OCI-LY1 (cell line): Measurements from ENCODE around the gene ATP6AP2.
"Not testable (repeated sequence)": the region's sequence is repeated elsewhere in the genome, so short reads cannot be mapped to it uniquely, and the experiment has no call there.

Source experiments
- H2AFZ ChIP-seq: fragments of 200-600 bp; sonication (generic), shearing (Covaris generic); 2 replicates; pipeline ENCODE4 v1.6.0; 2014; ENCODE audit warnings: antibody characterized with exemption, mild to moderate bottlenecking, low read length
- H3F3A ChIP-seq: fragments of 200-600 bp; sonication (generic), shearing (Covaris generic); 2 replicates; pipeline ENCODE4 v1.6.0; 2014; ENCODE audit warnings: mild to moderate bottlenecking, antibody characterized with exemption, low read length, moderate library complexity; ENCODE audit not compliant: insufficient read depth
- H3K27ac ChIP-seq: fragments of 200-600 bp; sonication (generic); 2 replicates; pipeline ENCODE4 v1.5.1; 2014; ENCODE audit warnings: low read length, mixed run types, mild to moderate bottlenecking, low read depth; ENCODE audit not compliant: poor library complexity, severe bottlenecking
- H3K27me3 ChIP-seq: fragments of 200-600 bp; sonication (generic); 2 replicates; pipeline ENCODE4 v1.6.0; 2014; ENCODE audit warnings: antibody characterized with exemption, mild to moderate bottlenecking, low read length, moderate library complexity; ENCODE audit not compliant: insufficient read depth
- H3K36me3 ChIP-seq: fragments of 200-600 bp; sonication (generic); 2 replicates; pipeline ENCODE4 v1.6.1; 2014; ENCODE audit warnings: mild to moderate bottlenecking, antibody characterized with exemption, low read length, moderate library complexity, mixed read lengths; ENCODE audit not compliant: insufficient read depth
- H3K4me1 ChIP-seq: fragments of 200-600 bp; sonication (generic); 2 replicates; pipeline ENCODE4 v1.5.1; 2014; ENCODE audit warnings: mild to moderate bottlenecking, low read length, moderate library complexity; ENCODE audit not compliant: insufficient read depth, severe bottlenecking
- H3K4me2 ChIP-seq: fragments of 200-600 bp; sonication (generic), shearing (Covaris generic); 2 replicates; pipeline ENCODE4 v1.6.1; 2014; ENCODE audit warnings: low read length
- H3K4me3 ChIP-seq: fragments of 200-600 bp; sonication (generic); 2 replicates; pipeline ENCODE4 v1.5.1; 2014; ENCODE audit warnings: low read length, low read depth, mild to moderate bottlenecking, mixed read lengths; ENCODE audit not compliant: poor library complexity, severe bottlenecking
- H3K79me2 ChIP-seq: fragments of 200-600 bp; shearing (Covaris generic); 2 replicates; pipeline ENCODE4 v1.6.1; 2016; ENCODE audit warnings: mixed run types, low read length, mixed read lengths; ENCODE audit not compliant: insufficient read depth
- H3K9ac ChIP-seq: fragments of 200-600 bp; sonication (generic), shearing (Covaris generic); 2 replicates; pipeline ENCODE4 v1.6.1; 2014; ENCODE audit warnings: mild to moderate bottlenecking, low read length, mixed read lengths
- H3K9me2 ChIP-seq: fragments of 200-600 bp; sonication (generic), shearing (Covaris generic); 2 replicates; pipeline ENCODE4 v1.6.1; 2014; ENCODE audit warnings: low read depth, mild to moderate bottlenecking, low read length, mixed read lengths
- H3K9me3 ChIP-seq: fragments of 200-600 bp; shearing (Covaris generic); 2 replicates; pipeline ENCODE4 v1.6.1; 2014; ENCODE audit warnings: low read length, mixed read lengths
- H4K20me1 ChIP-seq: fragments of 200-600 bp; sonication (generic), shearing (Covaris generic); 2 replicates; pipeline ENCODE4 v1.6.0; 2016; ENCODE audit warnings: mild to moderate bottlenecking, low read length; ENCODE audit not compliant: insufficient read depth
- CTCF ChIP-seq: fragments of 200-600 bp; sonication (generic), shearing (Covaris generic); IDR thresholded peaks from 2 replicates; pipeline ENCODE4 v1.5.1; 2017; ENCODE audit warnings: mild to moderate bottlenecking, antibody characterized with exemption, low read length, moderate library complexity, mixed read lengths
- EZH2 ChIP-seq: fragments of 200-600 bp; sonication (generic), shearing (Covaris generic); IDR thresholded peaks from 2 replicates; pipeline ENCODE4 v1.8.0; 2017; ENCODE audit warnings: borderline replicate concordance, mixed run types, mild to moderate bottlenecking, antibody characterized with exemption, low read length, moderate library complexity, mixed read lengths

The ATP6AP2 gene

DNA sequence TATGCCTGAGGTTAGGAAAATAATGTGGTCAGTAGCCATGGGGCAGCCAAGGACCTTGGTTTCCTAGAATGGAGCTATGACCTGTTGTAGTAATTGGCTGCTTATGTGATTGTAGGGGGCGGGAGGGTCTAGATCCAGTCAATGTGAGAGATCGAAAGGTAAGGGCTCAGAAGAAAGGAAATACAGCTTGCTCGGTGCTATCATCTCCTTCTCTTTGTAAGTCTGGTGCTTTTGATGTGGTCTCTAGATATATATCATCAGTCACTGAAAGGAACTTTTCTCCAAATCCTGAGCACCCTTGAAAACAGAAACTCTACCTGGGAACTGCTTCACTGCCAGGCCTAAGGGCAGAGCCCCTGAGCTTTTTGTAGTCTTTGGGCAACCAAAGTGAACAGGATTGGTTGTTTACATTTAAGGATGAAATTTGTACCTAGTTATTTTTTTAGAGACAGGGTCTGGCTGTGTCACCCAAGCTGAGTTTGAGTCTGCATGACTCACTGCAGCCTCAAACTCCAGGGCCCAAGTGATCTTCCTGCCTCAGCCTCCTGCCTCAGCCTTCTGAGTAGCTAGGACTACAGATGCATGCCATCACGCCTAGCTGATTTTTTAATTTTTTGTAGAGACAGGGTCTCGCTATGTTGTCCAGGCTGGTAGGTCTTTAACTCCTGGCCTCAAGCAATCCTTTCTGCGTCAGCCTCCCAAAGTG, 9.0 kb downstream of the ATP6AP2 start:
- not testable (repeated sequence) for H3K9ac ChIP-seq, H3F3A ChIP-seq, H3K79me2 ChIP-seq, H3K4me2 ChIP-seq, H4K20me1 ChIP-seq, H3K9me3 ChIP-seq, H3K27me3 ChIP-seq, H3K9me2 ChIP-seq, H3K4me1 ChIP-seq, H2AFZ ChIP-seq, H3K4me3 ChIP-seq, H3K27ac ChIP-seq
- peaks cover 31% of the 10 kb centered on the region for H3K36me3 ChIP-seq

DNA sequence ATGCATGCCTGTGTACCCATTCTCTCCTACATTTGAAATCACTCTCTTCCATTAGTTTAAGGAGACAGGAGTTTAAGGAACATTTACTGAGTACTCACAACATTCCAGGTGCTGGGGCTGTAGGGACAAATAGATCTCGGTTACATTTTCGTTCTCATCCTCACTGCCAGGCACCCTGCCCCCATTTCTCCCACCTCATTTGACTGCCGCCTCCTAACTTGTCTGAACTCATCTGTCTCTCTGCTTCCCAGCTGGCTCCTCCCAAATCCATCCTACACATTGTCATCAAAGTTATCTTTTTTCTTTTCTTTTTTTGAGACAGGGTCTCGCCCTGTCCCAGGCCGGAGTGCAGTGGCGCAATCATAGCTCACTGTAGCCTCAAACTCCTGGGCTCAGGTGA, 22.7 kb downstream of the ATP6AP2 start:
- H3K4me3 ChIP-seq = no peak overlapping the region
- peaks cover 28% of the 10 kb centered on the region for H3K36me3 ChIP-seq
- no peaks in the 10 kb centered on the region for H3F3A ChIP-seq
- H3K9ac ChIP-seq = no peak overlapping the region
- no peaks in the 10 kb centered on the region for H3K9me2 ChIP-seq
- H3K4me1 ChIP-seq = no peaks in the 10 kb centered on the region
- no peak for TF ChIP-seq EZH2
- no peak for TF ChIP-seq CTCF
- no peaks in the 10 kb centered on the region for H3K9me3 ChIP-seq
- no peak overlapping the region for H3K4me2 ChIP-seq
- H2AFZ ChIP-seq = no peak overlapping the region
- H3K27ac ChIP-seq = no peak overlapping the region
- H3K27me3 ChIP-seq = no peaks in the 10 kb centered on the region
- H3K79me2 ChIP-seq = no peaks in the 10 kb centered on the region
- no peaks in the 10 kb centered on the region for H4K20me1 ChIP-seq

DNA sequence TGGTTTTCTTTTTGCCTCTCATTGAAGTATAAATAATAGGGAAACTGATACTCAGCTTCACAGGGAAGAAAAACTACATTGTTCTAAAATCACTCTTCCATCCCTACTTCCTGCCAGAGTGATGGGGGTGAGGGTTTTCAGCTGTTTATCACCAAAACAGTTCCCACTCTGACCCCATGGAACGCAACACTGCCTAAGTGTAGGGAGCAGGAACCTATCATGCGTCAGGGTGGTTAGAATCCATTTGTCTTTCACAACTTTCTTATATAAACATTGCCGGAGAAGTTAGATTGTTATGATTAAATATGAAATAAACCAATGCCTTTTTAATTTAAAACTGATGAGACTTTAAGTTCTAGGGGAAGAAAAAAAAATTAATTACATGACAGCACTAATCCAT, 26.6 kb downstream of the ATP6AP2 start:
- H3K36me3 ChIP-seq = 0 out of 2 replicates have a peak, but pooled peaks cover 5% of the 10 kb centered on the region
- H3K9me3 ChIP-seq = no peaks in the 10 kb centered on the region
- no peak overlapping the region for H3K27ac ChIP-seq
- no peaks in the 10 kb centered on the region for H4K20me1 ChIP-seq
- no peak overlapping the region for H3K9ac ChIP-seq
- H3K79me2 ChIP-seq = no peaks in the 10 kb centered on the region
- H3K4me2 ChIP-seq = no peak overlapping the region
- H2AFZ ChIP-seq = no peak overlapping the region
- no peaks in the 10 kb centered on the region for H3F3A ChIP-seq
- H3K9me2 ChIP-seq = no peaks in the 10 kb centered on the region
- no peak for TF ChIP-seq CTCF
- TF ChIP-seq EZH2 = no peak
- H3K4me1 ChIP-seq = no peaks in the 10 kb centered on the region
- H3K4me3 ChIP-seq = no peak overlapping the region
- H3K27me3 ChIP-seq = no peaks in the 10 kb centered on the region

DNA sequence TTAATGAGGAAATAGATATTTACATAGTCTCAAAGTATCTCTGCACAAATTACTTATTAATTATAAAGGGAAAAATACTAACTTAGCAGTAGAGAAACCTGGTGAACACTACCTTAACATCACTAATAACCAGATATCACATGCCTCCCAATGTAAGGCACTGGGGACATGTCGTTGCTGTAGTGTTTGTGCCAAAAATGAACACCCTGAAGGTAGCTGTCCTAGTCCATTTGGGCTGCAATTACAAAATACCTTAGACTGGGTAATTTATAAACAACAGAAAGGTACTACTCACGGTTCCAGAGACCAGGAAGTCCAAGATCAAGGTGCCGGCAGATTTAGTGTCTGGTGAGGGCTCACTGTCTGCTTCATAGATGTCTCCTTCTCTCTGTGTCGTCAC, 31.7 kb downstream of the ATP6AP2 start:
- no peaks in the 10 kb centered on the region for H3K9me2 ChIP-seq

More for the DNA sequence above, 31.7 kb downstream of the ATP6AP2 start:
- no peaks in the 10 kb centered on the region for H3F3A ChIP-seq
- H2AFZ ChIP-seq = no peak overlapping the region
- H3K4me1 ChIP-seq = no peaks in the 10 kb centered on the region
- no peak overlapping the region for H3K9ac ChIP-seq
- no peaks in the 10 kb centered on the region for H3K36me3 ChIP-seq
- H3K4me2 ChIP-seq = no peak overlapping the region
- H3K79me2 ChIP-seq = no peaks in the 10 kb centered on the region
- H3K4me3 ChIP-seq = no peak overlapping the region
- H3K9me3 ChIP-seq = no peaks in the 10 kb centered on the region
- no peaks in the 10 kb centered on the region for H4K20me1 ChIP-seq
- TF ChIP-seq CTCF = no peak
- no peak for TF ChIP-seq EZH2
- H3K27me3 ChIP-seq = no peaks in the 10 kb centered on the region
- no peak overlapping the region for H3K27ac ChIP-seq
